Osteoblast (primary cell): ENCODE data around the gene CIBAR2. TPM values are rescaled to one million over a fixed set of nuclear protein-coding genes. Genes with fewer than 3 reads are reported as not detected.

ENCODE experiments used
- DNase-seq: peaks from one replicate; pipeline ENCODE4 v3.0.0; 2011; ENCODE audit warnings: low spot score, mixed read lengths; ENCODE audit not compliant: insufficient read length; ENCODE audit errors: missing footprints
- H2AFZ ChIP-seq: 2 replicates; pipeline ENCODE4 v1.6.0; 2011; ENCODE audit warnings: mild to moderate bottlenecking, low read length
- H3K27ac ChIP-seq: 2 replicates; pipeline ENCODE4 v1.5.1; 2011; ENCODE audit warnings: mild to moderate bottlenecking, low read depth, low read length, moderate library complexity
- H3K27me3 ChIP-seq: 2 replicates; pipeline ENCODE4 v1.6.0; 2012; ENCODE audit warnings: mild to moderate bottlenecking, control low read depth, inconsistent platforms, low read length, moderate library complexity; ENCODE audit not compliant: insufficient read depth
- H3K36me3 ChIP-seq: 2 replicates; pipeline ENCODE4 v1.5.1; 2011; ENCODE audit warnings: mild to moderate bottlenecking, low read length, control low read depth, moderate library complexity; ENCODE audit not compliant: insufficient read depth
- H3K4me1 ChIP-seq: 2 replicates; pipeline ENCODE4 v1.5.1; 2011; ENCODE audit warnings: mild to moderate bottlenecking, low read length, control low read depth, moderate library complexity; ENCODE audit not compliant: insufficient read depth
- H3K4me2 ChIP-seq: 2 replicates; pipeline ENCODE4 v1.6.0; 2011; ENCODE audit warnings: mild to moderate bottlenecking, low read length; ENCODE audit not compliant: insufficient read depth
- H3K4me3 ChIP-seq: fragments of 200-600 bp; sonication (generic); 3 replicates; pipeline ENCODE4 v1.5.1; 2012; ENCODE audit warnings: mild to moderate bottlenecking, low read length, inconsistent platforms; ENCODE audit not compliant: insufficient read depth
- H3K79me2 ChIP-seq: 2 replicates; pipeline ENCODE4 v1.6.0; 2012; ENCODE audit warnings: mild to moderate bottlenecking, low read length, control low read depth, inconsistent platforms; ENCODE audit not compliant: insufficient read depth
- H3K9me3 ChIP-seq: 2 replicates; pipeline ENCODE4 v1.5.1; 2011; ENCODE audit warnings: low read depth, low read length, control low read depth
- H4K20me1 ChIP-seq: 2 replicates; pipeline ENCODE4 v1.6.0; 2012; ENCODE audit warnings: mild to moderate bottlenecking, low read length, control low read depth; ENCODE audit not compliant: insufficient read depth
- CTCF ChIP-seq: IDR thresholded peaks from 2 replicates; pipeline ENCODE4 v1.5.1; 2011; ENCODE audit warnings: mild to moderate bottlenecking, low read depth, low read length, moderate library complexity; ENCODE audit errors: extremely low read depth
- total RNA-seq: library from RNA; depleted of rRNA; stranded (reverse); fragments of >200 nt; gene quantifications from 2 replicates; pipeline ENCODE4 v1.2.3, GENCODE V29; 2012

Gene CIBAR2
- total RNA-seq, 1 donor, result under 0.01 TPM

GRCh38 chr16:85144026-85144915, 32.0 kb upstream of the CIBAR2 start:
- Histone ChIP-seq H3K4me1 (peaks cover 11% of the 10 kb centered on the region), H3K36me3 (no peaks in the 10 kb centered on the region), H3K9me3 (no peaks in the 10 kb centered on the region), H3K27me3 (no peaks in the 10 kb centered on the region), H3K79me2 (no peaks in the 10 kb centered on the region), H4K20me1 (no peaks in the 10 kb centered on the region), H3K4me2 (no peak overlapping the region), H2AFZ (no peak overlapping the region), H3K4me3 (no peak overlapping the region), H3K27ac (no peak overlapping the region)
- DNase-seq, result peak; percentile 6
- TF ChIP-seq CTCF, result no peak

- Histone ChIP-seq H3K27ac (no peak overlapping the region), H4K20me1 (no peaks in the 10 kb centered on the region), H2AFZ (no peak overlapping the region), H3K79me2 (no peaks in the 10 kb centered on the region), H3K9me3 (no peaks in the 10 kb centered on the region), H3K4me1 (peaks cover 9% of the 10 kb centered on the region), H3K27me3 (no peaks in the 10 kb centered on the region), H3K4me3 (no peak overlapping the region), H3K36me3 (no peaks in the 10 kb centered on the region), H3K4me2 (no peak overlapping the region)
- peak; percentile 74 for DNase-seq
- no peak for TF ChIP-seq CTCF
Measured at GRCh38 chr16:85142771-85143211, 30.5 kb upstream of the CIBAR2 start.

- DNase-seq, result peak; percentile 29
- Histone ChIP-seq H3K9me3 (no peaks in the 10 kb centered on the region), H3K4me3 (no peak overlapping the region), H2AFZ (no peak overlapping the region), H3K27ac (no peak overlapping the region), H3K36me3 (no peaks in the 10 kb centered on the region), H3K4me2 (no peak overlapping the region), H3K27me3 (no peaks in the 10 kb centered on the region), H3K79me2 (no peaks in the 10 kb centered on the region), H3K4me1 (peaks cover 14% of the 10 kb centered on the region), H4K20me1 (no peaks in the 10 kb centered on the region)
- TF ChIP-seq CTCF, result no peak
Measured at GRCh38 chr16:85142129-85142513, 29.8 kb upstream of the CIBAR2 start.

GRCh38 chr16:85141491-85142128, 29.3 kb upstream of the CIBAR2 start:
- TF ChIP-seq CTCF, result no peak
- peak; percentile 26 for DNase-seq
- H2AFZ ChIP-seq, result no peak overlapping the region
- H3K9me3 ChIP-seq, result no peaks in the 10 kb centered on the region
- H3K36me3 ChIP-seq, result no peaks in the 10 kb centered on the region
- no peak overlapping the region for H3K27ac ChIP-seq
- peaks cover 19% of the 10 kb centered on the region for H3K4me1 ChIP-seq
- H3K79me2 ChIP-seq, result no peaks in the 10 kb centered on the region
- H3K27me3 ChIP-seq, result no peaks in the 10 kb centered on the region
- no peak overlapping the region for H3K4me2 ChIP-seq
- H3K4me3 ChIP-seq, result no peak overlapping the region
- H4K20me1 ChIP-seq, result no peaks in the 10 kb centered on the region
